Measurements from ENCODE around the gene ZBTB7C.

Gene ZBTB7C

DNA sequence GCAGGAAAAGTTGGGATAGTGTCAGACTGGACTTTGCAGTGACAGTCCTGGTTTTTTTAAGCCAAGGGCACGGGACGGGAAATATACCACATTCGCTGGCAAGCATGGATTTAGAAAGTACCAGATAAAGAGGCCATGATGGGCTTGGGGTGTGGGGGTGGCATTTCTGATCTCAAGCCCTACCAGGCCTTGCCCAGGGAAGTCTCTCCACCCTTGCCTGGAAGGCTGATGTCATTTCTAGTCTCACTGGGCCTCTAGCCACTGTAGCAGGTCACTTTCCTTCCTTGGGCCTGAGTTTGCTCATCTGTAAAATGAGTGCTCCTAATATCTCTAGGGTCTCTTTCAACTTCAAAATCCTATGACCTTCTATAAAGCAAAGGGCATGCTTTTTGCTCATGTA lies 1.8 kb downstream of the ZBTB7C start:
- FAIRE-seq: no peak
- DNase-seq (ENCODE audit: insufficient read length, low spot score): no peak
- TF ChIP-seq SPI1 (IDR thresholded peaks at IDR 0.05; ENCODE audit: low read depth, low read length): no peak
- TF ChIP-seq POLR2AphosphoS5 (IDR thresholded peaks at IDR 0.05; ENCODE audit: low read depth, low read length): no peak
- no peak for TF ChIP-seq POU2F2 (IDR thresholded peaks at IDR 0.05; ENCODE audit: low read depth, low read length)
- no peak for TF ChIP-seq POLR2A (IDR thresholded peaks at IDR 0.05; ENCODE audit: low read depth, low read length)
- TF ChIP-seq PAX5 (IDR thresholded peaks at IDR 0.05; ENCODE audit: insufficient read depth, low read length, severe bottlenecking): no peak
- TF ChIP-seq TAF1 (IDR thresholded peaks at IDR 0.05; ENCODE audit: low read depth, low read length): no peak

DNA sequence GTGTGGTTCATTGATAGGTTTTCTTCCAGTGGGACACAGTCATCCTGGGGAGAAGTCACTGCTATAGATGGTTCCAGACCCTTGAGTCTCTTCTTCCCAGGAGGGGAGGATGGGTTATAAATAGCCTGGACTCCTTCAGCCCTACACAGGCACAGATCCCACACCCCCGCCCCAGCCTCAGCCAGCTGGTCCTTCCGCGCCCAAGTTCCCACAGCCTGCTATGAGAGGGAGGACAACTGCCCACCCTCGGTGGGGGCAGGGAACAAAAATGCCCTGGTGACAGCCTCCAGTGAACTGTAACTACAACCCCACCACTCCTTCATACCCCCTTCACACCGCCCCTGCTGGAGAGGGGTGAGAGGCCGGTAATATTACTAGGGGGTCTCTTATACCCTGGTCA lies 3.2 kb downstream of the ZBTB7C start:
- TF ChIP-seq POLR2AphosphoS5 (IDR thresholded peaks at IDR 0.05; ENCODE audit: low read depth, low read length): no peak
- TF ChIP-seq PAX5 (IDR thresholded peaks at IDR 0.05; ENCODE audit: insufficient read depth, low read length, severe bottlenecking): no peak
- no peak for TF ChIP-seq POU2F2 (IDR thresholded peaks at IDR 0.05; ENCODE audit: low read depth, low read length)
- TF ChIP-seq TAF1 (IDR thresholded peaks at IDR 0.05; ENCODE audit: low read depth, low read length): no peak
- no peak for TF ChIP-seq POLR2A (IDR thresholded peaks at IDR 0.05; ENCODE audit: low read depth, low read length)
- TF ChIP-seq SPI1 (IDR thresholded peaks at IDR 0.05; ENCODE audit: low read depth, low read length): no peak
- no peak for DNase-seq (ENCODE audit: insufficient read length, low spot score)
- FAIRE-seq: no peak

DNA sequence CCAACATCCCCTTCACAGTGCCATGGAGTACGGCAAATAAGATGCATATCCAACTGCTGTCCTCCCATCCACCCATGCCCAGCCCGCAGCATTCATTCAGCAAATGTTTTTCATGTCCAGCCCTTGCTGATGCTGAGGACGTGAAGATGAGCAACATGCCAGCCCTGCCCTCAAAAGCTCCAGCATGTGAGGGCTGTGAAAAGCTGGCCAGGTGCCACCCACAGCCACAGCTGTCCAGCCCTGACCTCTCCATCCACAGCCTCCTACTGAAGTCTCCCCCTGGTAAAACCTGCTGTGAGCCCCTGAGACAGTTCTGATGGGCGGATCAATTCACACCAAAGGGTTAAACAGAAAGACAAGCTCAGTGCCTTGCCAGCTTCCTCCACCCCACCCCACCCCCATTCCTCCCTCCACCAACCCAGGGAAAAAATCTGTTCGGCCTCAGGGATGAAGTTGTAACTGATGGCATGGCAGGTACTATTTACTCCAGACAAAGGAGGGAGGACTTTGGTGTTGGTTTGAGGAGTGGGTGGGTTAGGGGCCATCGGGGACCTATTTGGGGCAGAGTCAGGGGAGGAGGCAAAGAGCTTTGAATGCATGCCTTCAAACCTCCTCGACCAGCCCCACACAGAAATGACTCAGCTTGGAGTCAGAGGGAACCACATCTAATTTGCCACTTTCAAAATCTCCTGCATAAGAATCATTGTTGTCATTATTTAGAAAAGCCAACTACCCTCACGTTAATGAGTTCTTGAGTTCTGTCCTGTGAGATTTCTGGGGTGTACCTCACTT lies 4.3 kb downstream of the ZBTB7C start:
- FAIRE-seq (no peak), DNase-seq (ENCODE audit: insufficient read length, low spot score) (no peak)
- no peak for TF ChIP-seq PAX5 (IDR thresholded peaks at IDR 0.05; ENCODE audit: insufficient read depth, low read length, severe bottlenecking)
- no peak for TF ChIP-seq POU2F2 (IDR thresholded peaks at IDR 0.05; ENCODE audit: low read depth, low read length)
- TF ChIP-seq TAF1 (IDR thresholded peaks at IDR 0.05; ENCODE audit: low read depth, low read length): no peak
- TF ChIP-seq POLR2A (IDR thresholded peaks at IDR 0.05; ENCODE audit: low read depth, low read length): no peak
- TF ChIP-seq POLR2AphosphoS5 (IDR thresholded peaks at IDR 0.05; ENCODE audit: low read depth, low read length): no peak
- no peak for TF ChIP-seq SPI1 (IDR thresholded peaks at IDR 0.05; ENCODE audit: low read depth, low read length)

DNA sequence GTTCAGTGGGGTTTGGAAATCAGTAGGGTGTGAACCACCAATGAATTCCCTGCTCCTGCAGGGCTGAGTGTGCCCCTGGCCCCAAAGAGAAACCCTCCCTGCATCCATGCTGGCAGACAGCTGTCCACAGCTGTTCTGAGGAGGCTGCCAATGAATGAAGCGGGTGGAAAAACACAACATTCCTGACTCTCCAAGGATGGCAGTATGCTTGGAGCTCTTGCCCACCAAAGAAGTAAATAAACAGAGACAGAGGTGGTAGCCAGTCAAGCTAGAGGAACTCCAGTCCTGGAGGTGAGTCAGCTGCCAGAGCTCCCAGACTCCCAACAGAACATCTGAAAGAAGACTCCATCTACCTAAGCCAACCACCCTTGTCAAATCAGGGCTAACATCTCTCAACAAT lies 6.2 kb downstream of the ZBTB7C start:
- FAIRE-seq: no peak
- no peak for DNase-seq (ENCODE audit: insufficient read length, low spot score)
- TF ChIP-seq SPI1 (IDR thresholded peaks at IDR 0.05; ENCODE audit: low read depth, low read length): no peak
- no peak for TF ChIP-seq TAF1 (IDR thresholded peaks at IDR 0.05; ENCODE audit: low read depth, low read length)
- no peak for TF ChIP-seq POU2F2 (IDR thresholded peaks at IDR 0.05; ENCODE audit: low read depth, low read length)
- TF ChIP-seq PAX5 (IDR thresholded peaks at IDR 0.05; ENCODE audit: insufficient read depth, low read length, severe bottlenecking): no peak
- no peak for TF ChIP-seq POLR2AphosphoS5 (IDR thresholded peaks at IDR 0.05; ENCODE audit: low read depth, low read length)
- TF ChIP-seq POLR2A (IDR thresholded peaks at IDR 0.05; ENCODE audit: low read depth, low read length): no peak

DNA sequence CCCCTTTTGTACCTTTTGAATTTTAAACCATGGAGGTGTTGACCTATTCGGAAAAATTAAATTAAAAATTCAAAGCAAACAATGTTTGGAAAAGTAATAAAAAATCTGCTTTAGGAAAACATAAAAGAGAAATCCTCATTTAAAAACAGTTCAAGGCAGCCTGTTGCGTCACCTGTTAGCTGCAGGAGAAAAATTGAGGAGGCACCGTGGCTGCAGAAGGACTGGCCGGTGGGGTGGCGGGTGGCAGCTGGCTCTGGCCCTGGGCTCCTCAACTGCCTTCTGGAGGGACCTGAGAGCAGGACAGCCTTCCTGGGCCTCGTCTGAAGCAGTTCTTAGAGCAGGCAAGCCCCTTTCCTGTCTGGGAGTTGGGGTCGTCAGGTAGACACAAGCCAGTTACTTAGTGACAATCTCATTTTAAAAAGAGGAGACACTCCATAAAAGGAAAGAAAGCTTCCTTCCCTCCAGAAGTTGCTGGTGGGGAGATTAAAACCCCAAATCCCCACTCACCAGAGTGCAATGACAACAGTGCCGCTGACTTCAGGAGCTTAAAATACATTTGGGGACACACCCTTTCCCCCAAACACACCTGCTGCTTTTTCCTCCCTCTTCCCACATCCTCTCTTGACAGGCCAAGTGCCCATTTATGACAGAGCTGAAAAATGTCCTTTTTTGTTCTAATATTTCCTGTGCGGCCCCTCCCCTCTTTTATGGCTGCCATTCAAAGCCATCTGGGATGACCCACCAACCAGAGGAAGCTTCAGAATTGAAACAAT lies 9.7 kb downstream of the ZBTB7C start:
- DNase-seq (ENCODE audit: insufficient read length, low spot score): no peak
- TF ChIP-seq TAF1 (IDR thresholded peaks at IDR 0.05; ENCODE audit: low read depth, low read length): no peak
- TF ChIP-seq SPI1 (IDR thresholded peaks at IDR 0.05; ENCODE audit: low read depth, low read length): no peak
- TF ChIP-seq POLR2A (IDR thresholded peaks at IDR 0.05; ENCODE audit: low read depth, low read length): no peak
- TF ChIP-seq POLR2AphosphoS5 (IDR thresholded peaks at IDR 0.05; ENCODE audit: low read depth, low read length): no peak
- no peak for TF ChIP-seq POU2F2 (IDR thresholded peaks at IDR 0.05; ENCODE audit: low read depth, low read length)
- TF ChIP-seq PAX5 (IDR thresholded peaks at IDR 0.05; ENCODE audit: insufficient read depth, low read length, severe bottlenecking): no peak
- FAIRE-seq: no peak

DNA sequence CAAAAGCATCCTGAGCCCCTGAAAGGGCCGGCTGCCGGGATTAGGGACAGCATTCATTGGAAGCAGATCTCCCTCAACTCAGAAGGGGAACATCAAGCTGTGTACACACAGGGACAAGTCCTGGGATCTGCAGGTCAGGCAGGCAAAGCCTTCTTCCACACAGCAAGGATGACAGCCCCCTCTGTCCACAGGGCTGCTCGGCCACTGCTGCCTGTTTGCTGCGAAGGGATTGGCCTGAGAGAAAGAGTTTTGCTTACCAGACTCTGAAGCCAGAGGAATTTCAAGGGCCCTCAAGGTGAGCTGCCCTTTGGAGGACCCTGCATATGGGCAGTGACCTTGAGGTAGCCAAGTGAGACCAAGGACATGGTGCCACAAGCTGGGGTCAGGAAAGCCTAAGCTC lies 11.1 kb downstream of the ZBTB7C start:
- FAIRE-seq: no peak
- TF ChIP-seq TAF1 (IDR thresholded peaks at IDR 0.05; ENCODE audit: low read depth, low read length) (no peak), POLR2A (IDR thresholded peaks at IDR 0.05; ENCODE audit: low read depth, low read length) (no peak), POU2F2 (IDR thresholded peaks at IDR 0.05; ENCODE audit: low read depth, low read length) (no peak), PAX5 (IDR thresholded peaks at IDR 0.05; ENCODE audit: insufficient read depth, low read length, severe bottlenecking) (no peak), POLR2AphosphoS5 (IDR thresholded peaks at IDR 0.05; ENCODE audit: low read depth, low read length) (no peak), SPI1 (IDR thresholded peaks at IDR 0.05; ENCODE audit: low read depth, low read length) (no peak)
- no peak for DNase-seq (ENCODE audit: insufficient read length, low spot score)

DNA sequence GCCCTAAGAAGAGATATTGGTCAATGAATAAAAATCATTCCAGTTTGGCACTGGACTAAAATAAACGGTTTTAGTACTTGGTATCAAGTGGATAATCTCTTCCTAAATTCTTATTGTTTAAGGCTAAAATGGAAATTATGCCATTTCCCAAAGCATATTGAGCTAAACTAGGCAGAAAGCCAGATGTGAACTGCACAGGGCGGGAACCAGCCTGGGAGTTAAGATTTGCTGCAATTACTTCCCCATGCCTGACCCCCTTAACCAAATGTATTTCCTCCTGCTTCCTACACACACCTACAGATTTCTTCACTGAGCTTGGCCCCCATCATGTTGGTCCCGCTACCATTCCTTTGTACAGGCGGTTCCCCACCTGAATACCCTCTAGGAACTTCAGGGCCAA lies 12.2 kb downstream of the ZBTB7C start:
- no peak for FAIRE-seq
- TF ChIP-seq PAX5 (IDR thresholded peaks at IDR 0.05; ENCODE audit: insufficient read depth, low read length, severe bottlenecking) (no peak), POLR2A (IDR thresholded peaks at IDR 0.05; ENCODE audit: low read depth, low read length) (no peak), POLR2AphosphoS5 (IDR thresholded peaks at IDR 0.05; ENCODE audit: low read depth, low read length) (no peak), POU2F2 (IDR thresholded peaks at IDR 0.05; ENCODE audit: low read depth, low read length) (no peak), SPI1 (IDR thresholded peaks at IDR 0.05; ENCODE audit: low read depth, low read length) (no peak), TAF1 (IDR thresholded peaks at IDR 0.05; ENCODE audit: low read depth, low read length) (no peak)
- no peak for DNase-seq (ENCODE audit: insufficient read length, low spot score)

DNA sequence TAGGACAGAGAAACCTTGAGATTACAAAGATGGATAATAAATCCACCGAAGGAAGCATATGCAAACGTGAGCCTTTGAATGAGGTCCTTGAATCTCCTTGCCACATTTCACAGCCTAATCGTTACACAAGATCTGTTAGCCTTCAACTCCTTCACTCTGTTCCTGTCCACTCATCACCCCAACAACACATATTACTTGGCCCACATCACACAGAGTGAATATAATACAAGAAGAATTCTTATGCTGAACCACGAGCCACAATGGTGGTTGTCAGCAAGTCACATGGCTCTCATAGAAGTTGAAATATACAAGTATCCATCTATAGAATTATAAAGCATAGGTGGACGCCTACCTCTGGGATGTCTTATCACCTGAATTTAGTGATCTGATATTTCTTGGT lies 12.6 kb downstream of the ZBTB7C start:
- FAIRE-seq: no peak
- TF ChIP-seq POLR2A (IDR thresholded peaks at IDR 0.05; ENCODE audit: low read depth, low read length) (no peak), PAX5 (IDR thresholded peaks at IDR 0.05; ENCODE audit: insufficient read depth, low read length, severe bottlenecking) (no peak), POLR2AphosphoS5 (IDR thresholded peaks at IDR 0.05; ENCODE audit: low read depth, low read length) (no peak), POU2F2 (IDR thresholded peaks at IDR 0.05; ENCODE audit: low read depth, low read length) (no peak)
- DNase-seq (ENCODE audit: insufficient read length, low spot score): no peak

DNA sequence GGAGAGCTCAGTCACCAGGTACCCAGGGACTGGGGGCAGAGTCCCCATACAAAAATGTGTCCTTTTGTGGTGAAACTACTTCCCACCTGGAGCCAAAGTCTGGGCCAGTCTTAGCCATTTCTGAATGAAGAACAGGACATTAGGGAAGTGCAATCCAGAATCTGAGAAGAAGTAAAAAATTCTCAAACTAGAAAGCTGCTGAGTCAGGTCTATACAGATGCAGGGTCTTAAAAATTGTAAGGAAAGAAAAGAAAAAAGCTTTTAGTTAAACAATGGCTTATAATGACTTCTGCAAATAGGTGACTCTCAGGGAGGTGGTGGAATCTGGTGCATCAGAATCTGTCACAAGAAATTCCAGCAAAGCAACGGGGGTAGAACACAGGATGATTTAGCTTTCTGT lies 13.5 kb downstream of the ZBTB7C start:
- FAIRE-seq (no peak), DNase-seq (ENCODE audit: insufficient read length, low spot score) (no peak)
- TF ChIP-seq POU2F2 (IDR thresholded peaks at IDR 0.05; ENCODE audit: low read depth, low read length) (no peak), TAF1 (IDR thresholded peaks at IDR 0.05; ENCODE audit: low read depth, low read length) (no peak), POLR2AphosphoS5 (IDR thresholded peaks at IDR 0.05; ENCODE audit: low read depth, low read length) (no peak), POLR2A (IDR thresholded peaks at IDR 0.05; ENCODE audit: low read depth, low read length) (no peak), SPI1 (IDR thresholded peaks at IDR 0.05; ENCODE audit: low read depth, low read length) (no peak), PAX5 (IDR thresholded peaks at IDR 0.05; ENCODE audit: insufficient read depth, low read length, severe bottlenecking) (no peak)

Data from GM12891 (cell line).